ENCODE data around the gene PFKFB3. TPM values are rescaled to one million over a fixed set of nuclear protein-coding genes. Genes with fewer than 3 reads are reported as not detected.

PFKFB3 gene
- total RNA-seq, 1 donor from 2014 or later, result 108 TPM

- no peaks in the 10 kb centered on the region for H3K27me3 Mint-ChIP-seq
- H3K4me1 Mint-ChIP-seq, result peaks cover 6% of the 10 kb centered on the region
- no peaks in the 10 kb centered on the region for H3K9me3 Mint-ChIP-seq
- H3K27ac Mint-ChIP-seq, result no peak overlapping the region
- peaks cover 74% of the 10 kb centered on the region for H3K36me3 Mint-ChIP-seq (ENCODE audit: low read depth)
- no peak overlapping the region for H3K4me3 Mint-ChIP-seq
- no peak for DNase-seq
- intact Hi-C loops (cut with micrococcal nuclease), result no loop called here
Measured at GRCh38 chr10:6222755-6223154, 20.0 kb downstream of the PFKFB3 start.

- H3K27ac Mint-ChIP-seq, result no peak overlapping the region
- intact Hi-C loops (cut with micrococcal nuclease), result no loop called here
- H3K36me3 Mint-ChIP-seq (ENCODE audit: low read depth), result peaks cover 74% of the 10 kb centered on the region
- peaks cover 8% of the 10 kb centered on the region for H3K4me1 Mint-ChIP-seq
- no peak for DNase-seq
- no peaks in the 10 kb centered on the region for H3K9me3 Mint-ChIP-seq
- no peak overlapping the region for H3K4me3 Mint-ChIP-seq
- no peaks in the 10 kb centered on the region for H3K27me3 Mint-ChIP-seq
Measured at GRCh38 chr10:6223981-6224380, 21.2 kb downstream of the PFKFB3 start.

- Mint-ChIP-seq H3K27me3 (no peaks in the 10 kb centered on the region), H3K9me3 (no peaks in the 10 kb centered on the region), H3K4me3 (no peak overlapping the region), H3K36me3 (ENCODE audit: low read depth) (peaks cover 72% of the 10 kb centered on the region), H3K4me1 (peaks cover 8% of the 10 kb centered on the region), H3K27ac (no peak overlapping the region)
- no peak for DNase-seq
- intact Hi-C loops (cut with micrococcal nuclease), result no loop called here
Measured at GRCh38 chr10:6224781-6225180, 22.0 kb downstream of the PFKFB3 start.

GRCh38 chr10:6225263-6225814 lies 22.6 kb downstream of the PFKFB3 start:
- intact Hi-C loops (cut with micrococcal nuclease), result no loop called here
- peaks cover 11% of the 10 kb centered on the region for H3K4me1 Mint-ChIP-seq
- no peaks in the 10 kb centered on the region for H3K27me3 Mint-ChIP-seq
- H3K27ac Mint-ChIP-seq, result peak overlapping the region; percentile 65
- no peak for DNase-seq
- H3K9me3 Mint-ChIP-seq, result no peaks in the 10 kb centered on the region
- no peak overlapping the region for H3K4me3 Mint-ChIP-seq
- peaks cover 73% of the 10 kb centered on the region for H3K36me3 Mint-ChIP-seq (ENCODE audit: low read depth)

- H3K4me1 Mint-ChIP-seq, result peaks cover 8% of the 10 kb centered on the region
- no peak for DNase-seq
- no peaks in the 10 kb centered on the region for H3K9me3 Mint-ChIP-seq
- peak overlapping the region; percentile 63 for H3K27ac Mint-ChIP-seq
- intact Hi-C loops (cut with micrococcal nuclease), result no loop called here
- no peaks in the 10 kb centered on the region for H3K27me3 Mint-ChIP-seq
- H3K4me3 Mint-ChIP-seq, result no peak overlapping the region
- H3K36me3 Mint-ChIP-seq (ENCODE audit: low read depth), result peaks cover 67% of the 10 kb centered on the region
Measured at GRCh38 chr10:6226216-6226615, 23.5 kb downstream of the PFKFB3 start.

- no peaks in the 10 kb centered on the region for H3K27me3 Mint-ChIP-seq
- DNase-seq, result no peak
- H3K27ac Mint-ChIP-seq, result peak overlapping the region; percentile 13
Measured at GRCh38 chr10:6227346-6227745, 24.6 kb downstream of the PFKFB3 start.

GRCh38 chr10:6228010-6228511 lies 25.3 kb downstream of the PFKFB3 start:
- H3K36me3 Mint-ChIP-seq (ENCODE audit: low read depth), result peaks cover 69% of the 10 kb centered on the region

More at GRCh38 chr10:6227346-6227745, 24.6 kb downstream of the PFKFB3 start:
- Mint-ChIP-seq H3K4me1 (peaks cover 8% of the 10 kb centered on the region), H3K9me3 (no peaks in the 10 kb centered on the region), H3K4me3 (no peak overlapping the region), H3K36me3 (ENCODE audit: low read depth) (peaks cover 68% of the 10 kb centered on the region)
- intact Hi-C loops (cut with micrococcal nuclease), result no loop called here

GRCh38 chr10:6228647-6229046 lies 25.9 kb downstream of the PFKFB3 start:
- DNase-seq, result no peak
- Mint-ChIP-seq H3K4me3 (no peak overlapping the region), H3K27ac (no peak overlapping the region), H3K4me1 (peaks cover 8% of the 10 kb centered on the region), H3K9me3 (no peaks in the 10 kb centered on the region), H3K27me3 (no peaks in the 10 kb centered on the region), H3K36me3 (ENCODE audit: low read depth) (peaks cover 69% of the 10 kb centered on the region)
- intact Hi-C loops (cut with micrococcal nuclease), result no loop called here

More at GRCh38 chr10:6228010-6228511, 25.3 kb downstream of the PFKFB3 start:
- intact Hi-C loops (cut with micrococcal nuclease), result no loop called here
- Mint-ChIP-seq H3K27me3 (no peaks in the 10 kb centered on the region), H3K4me3 (no peak overlapping the region), H3K27ac (no peak overlapping the region), H3K4me1 (peaks cover 8% of the 10 kb centered on the region), H3K9me3 (no peaks in the 10 kb centered on the region)
- no peak for DNase-seq

GRCh38 chr10:6229290-6229689 lies 26.6 kb downstream of the PFKFB3 start:
- Mint-ChIP-seq H3K9me3 (no peaks in the 10 kb centered on the region), H3K27ac (no peak overlapping the region), H3K4me1 (peaks cover 11% of the 10 kb centered on the region), H3K36me3 (ENCODE audit: low read depth) (peaks cover 68% of the 10 kb centered on the region), H3K4me3 (no peak overlapping the region), H3K27me3 (no peaks in the 10 kb centered on the region)
- intact Hi-C loops (cut with micrococcal nuclease), result no loop called here
- DNase-seq, result no peak

- Mint-ChIP-seq H3K4me3 (no peak overlapping the region), H3K27ac (no peak overlapping the region), H3K27me3 (no peaks in the 10 kb centered on the region), H3K9me3 (no peaks in the 10 kb centered on the region), H3K36me3 (ENCODE audit: low read depth) (peaks cover 68% of the 10 kb centered on the region), H3K4me1 (peaks cover 14% of the 10 kb centered on the region)
- intact Hi-C loops (cut with micrococcal nuclease), result no loop called here
- no peak for DNase-seq
Measured at GRCh38 chr10:6229746-6230145, 27.0 kb downstream of the PFKFB3 start.

GRCh38 chr10:6230315-6230714 lies 27.6 kb downstream of the PFKFB3 start:
- Mint-ChIP-seq H3K4me3 (no peak overlapping the region), H3K27me3 (no peaks in the 10 kb centered on the region), H3K36me3 (ENCODE audit: low read depth) (peaks cover 69% of the 10 kb centered on the region), H3K4me1 (peaks cover 15% of the 10 kb centered on the region), H3K9me3 (no peaks in the 10 kb centered on the region), H3K27ac (no peak overlapping the region)
- intact Hi-C loops (cut with micrococcal nuclease), result no loop called here
- no peak for DNase-seq

- Mint-ChIP-seq H3K27me3 (no peaks in the 10 kb centered on the region), H3K4me1 (peaks cover 14% of the 10 kb centered on the region), H3K36me3 (ENCODE audit: low read depth) (peaks cover 69% of the 10 kb centered on the region), H3K27ac (peak overlapping the region; percentile 38), H3K4me3 (no peak overlapping the region), H3K9me3 (no peaks in the 10 kb centered on the region)
- intact Hi-C loops (cut with micrococcal nuclease), result no loop called here
- no peak for DNase-seq
Measured at GRCh38 chr10:6231146-6231545, 28.4 kb downstream of the PFKFB3 start.

GRCh38 chr10:6231730-6232129 lies 29.0 kb downstream of the PFKFB3 start:
- intact Hi-C loops (cut with micrococcal nuclease), result no loop called here
- no peak for DNase-seq
- Mint-ChIP-seq H3K4me3 (no peak overlapping the region), H3K27ac (no peak overlapping the region), H3K9me3 (no peaks in the 10 kb centered on the region), H3K36me3 (ENCODE audit: low read depth) (peaks cover 71% of the 10 kb centered on the region), H3K4me1 (peaks cover 14% of the 10 kb centered on the region), H3K27me3 (no peaks in the 10 kb centered on the region)

- H3K27ac Mint-ChIP-seq, result no peak overlapping the region
- no peaks in the 10 kb centered on the region for H3K9me3 Mint-ChIP-seq
- no peak overlapping the region for H3K4me3 Mint-ChIP-seq
- DNase-seq, result no peak
- no peaks in the 10 kb centered on the region for H3K27me3 Mint-ChIP-seq
- H3K36me3 Mint-ChIP-seq (ENCODE audit: low read depth), result peaks cover 74% of the 10 kb centered on the region
- peaks cover 18% of the 10 kb centered on the region for H3K4me1 Mint-ChIP-seq
- intact Hi-C loops (cut with micrococcal nuclease), result no loop called here
Measured at GRCh38 chr10:6232225-6232807, 29.6 kb downstream of the PFKFB3 start.
